Stomach (tissue), 9 donors: ENCODE measurements around the gene PAXIP1. TPM values are rescaled to one million over a fixed set of nuclear protein-coding genes. Genes with fewer than 3 reads are reported as not detected.

Experiments
- DNase-seq, 2 donors: peaks; one replicate each; pipeline versions ENCODE4 v3.0.0 to v3.0.0-alpha.2; 2013 to 2019
- H3K27ac ChIP-seq, 5 donors: fragments of 200-600 bp in 4 of 5; sonication (generic) in 4 of 5; one replicate each; pipeline ENCODE4 v1.5.1; 2013 to 2019; ENCODE audit warnings: mild to moderate bottlenecking in 1 of 5, moderate library complexity in 1 of 5
- H3K27me3 ChIP-seq, 3 donors: fragments of 200-600 bp; sonication (generic); one replicate each; pipeline ENCODE4 v1.5.1; 2017 to 2019; ENCODE audit warnings: mixed run types in 1 of 3
- H3K36me3 ChIP-seq, 4 donors: fragments of 200-600 bp; sonication (generic); 1 replicate in 3 of 4; 2 replicates in 1 of 4; pipeline ENCODE4 v1.5.1; 2016 to 2019
- H3K4me1 ChIP-seq, 4 donors: fragments of 200-600 bp; sonication (generic); one replicate each; pipeline ENCODE4 v1.5.1; 2016 to 2019
- H3K4me3 ChIP-seq, 4 donors: fragments of 200-600 bp; sonication (generic) in 3 of 4; one replicate each; pipeline ENCODE4 v1.5.1; 2016 to 2019; ENCODE audit warnings: mild to moderate bottlenecking in 1 of 4
- H3K9me3 ChIP-seq, 4 donors: fragments of 200-600 bp; sonication (generic); one replicate each; pipeline ENCODE4 v1.5.1; 2016 to 2019
- EP300 ChIP-seq: sonication (generic); formaldehyde crosslinking; IDR thresholded peaks from one replicate; pipeline ENCODE4 v1.6.1; 2017; ENCODE audit warnings: antibody characterized with exemption
- POLR2A ChIP-seq, 4 donors: fragments of 450-650 bp; IDR thresholded peaks; one replicate each; pipeline ENCODE4 v1.6.1; 2016; ENCODE audit warnings: antibody characterized with exemption in 4 of 4, control low read depth in 2 of 4, mild to moderate bottlenecking in 1 of 4, moderate library complexity in 1 of 4
- POLR2AphosphoS5 ChIP-seq, 3 donors: sonication (generic); formaldehyde crosslinking; IDR thresholded peaks; one replicate each; pipeline ENCODE4 v1.6.1; 2016; ENCODE audit warnings: antibody characterized with exemption in 3 of 3
- WGBS, 5 donors: extraction: QIAGEN DNeasy Blood & Tissue Kit in 3 of 5; methylation state at CpG; one replicate each; pipeline versions ENCODE4 v1.1.5 to v1.1.7; 2013 to 2018; 5-methylcytosine and 5-hydroxymethylcytosine counted together
- intact Hi-C: fragments of 100-400 bp; cut with DNase I; formaldehyde crosslinking; loops from one replicate; pipeline ENCODE4 v1.15.1; 2023; ENCODE audit warnings: low total_unique reads
- polyA plus RNA-seq, 3 donors: library from polyadenylated mRNA; stranded (reverse); fragments of 200-250 nt; gene quantifications; one replicate each; pipeline ENCODE4 v1.2.3, GENCODE V29; 2013
- total RNA-seq, 5 donors: library from RNA; depleted of rRNA; stranded (reverse); fragments of >200 nt; gene quantifications; one replicate each; pipeline versions ENCODE4 v1.1.0 to v1.2.3, GENCODE V29; 2014 to 2016
- TF ChIP-seq, protein P1 (sequence below), 7 experiments: fragments of 450-650 bp in 4 of 7; fragments of 200-600 bp in 3 of 7; sonication (generic) in 3 of 7; IDR thresholded peaks; one replicate each; pipeline ENCODE4 v1.5.1; 2016 to 2019; ENCODE audit warnings: antibody characterized with exemption in 7 of 7, control low read depth in 2 of 7, mild to moderate bottlenecking in 1 of 7
- donor health status: healthy with polysubstance abuse.
- donor health status: Bipolar disorder and iron deficiency.
- donor health status: healthy.

The PAXIP1 gene
- total and polyA plus RNA-seq, 8 donors, result 0.87 to 24.1 (median 4.6) TPM

- peaks cover 9 to 73% (median 57%) of the 10 kb centered on the region in 4 donors for H3K36me3 ChIP-seq
- no peak overlapping the region for H3K4me3 ChIP-seq
- DNase-seq, result no peak
- H3K27ac ChIP-seq, result no peak overlapping the region
- intact Hi-C loops, result no loop called here
- no peaks in the 10 kb centered on the region for H3K9me3 ChIP-seq
- no peaks in the 10 kb centered on the region for H3K27me3 ChIP-seq
- H3K4me1 ChIP-seq, result no peaks in the 10 kb centered on the region
- TF ChIP-seq POLR2A (IDR thresholded peaks at IDR 0.05) (no peak), EP300 (no peak), POLR2AphosphoS5 (IDR thresholded peaks at IDR 0.05) (no peak)
- TF ChIP-seq, protein P1, sequence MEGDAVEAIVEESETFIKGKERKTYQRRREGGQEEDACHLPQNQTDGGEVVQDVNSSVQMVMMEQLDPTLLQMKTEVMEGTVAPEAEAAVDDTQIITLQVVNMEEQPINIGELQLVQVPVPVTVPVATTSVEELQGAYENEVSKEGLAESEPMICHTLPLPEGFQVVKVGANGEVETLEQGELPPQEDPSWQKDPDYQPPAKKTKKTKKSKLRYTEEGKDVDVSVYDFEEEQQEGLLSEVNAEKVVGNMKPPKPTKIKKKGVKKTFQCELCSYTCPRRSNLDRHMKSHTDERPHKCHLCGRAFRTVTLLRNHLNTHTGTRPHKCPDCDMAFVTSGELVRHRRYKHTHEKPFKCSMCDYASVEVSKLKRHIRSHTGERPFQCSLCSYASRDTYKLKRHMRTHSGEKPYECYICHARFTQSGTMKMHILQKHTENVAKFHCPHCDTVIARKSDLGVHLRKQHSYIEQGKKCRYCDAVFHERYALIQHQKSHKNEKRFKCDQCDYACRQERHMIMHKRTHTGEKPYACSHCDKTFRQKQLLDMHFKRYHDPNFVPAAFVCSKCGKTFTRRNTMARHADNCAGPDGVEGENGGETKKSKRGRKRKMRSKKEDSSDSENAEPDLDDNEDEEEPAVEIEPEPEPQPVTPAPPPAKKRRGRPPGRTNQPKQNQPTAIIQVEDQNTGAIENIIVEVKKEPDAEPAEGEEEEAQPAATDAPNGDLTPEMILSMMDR (IDR thresholded peaks at IDR 0.05), result no peak
- WGBS, 5 donors, result 88 to 92% (median 90%) methylated on average over 3 of the region's 3 CpGs
These were observed 24.9 kb downstream of the PAXIP1 start for GRCh38 chr7:154978017-154978416.

- peaks cover 9 to 69% (median 58%) of the 10 kb centered on the region in 4 donors for H3K36me3 ChIP-seq
- H3K9me3 ChIP-seq, result no peaks in the 10 kb centered on the region
- intact Hi-C loops, result no loop called here
- H3K27me3 ChIP-seq, result no peaks in the 10 kb centered on the region
- TF ChIP-seq, protein P1 (IDR thresholded peaks at IDR 0.05), result no peak
- TF ChIP-seq POLR2AphosphoS5 (IDR thresholded peaks at IDR 0.05) (no peak), EP300 (no peak), POLR2A (IDR thresholded peaks at IDR 0.05) (no peak)
- DNase-seq, result no peak
- no peak overlapping the region for H3K27ac ChIP-seq
- H3K4me3 ChIP-seq, result no peak overlapping the region
- 84 to 97% (median 96%) methylated on average over 6 of the region's 6 CpGs for WGBS, 5 donors
- no peaks in the 10 kb centered on the region for H3K4me1 ChIP-seq
These were observed 25.7 kb downstream of the PAXIP1 start for GRCh38 chr7:154977250-154977649.

DNA sequence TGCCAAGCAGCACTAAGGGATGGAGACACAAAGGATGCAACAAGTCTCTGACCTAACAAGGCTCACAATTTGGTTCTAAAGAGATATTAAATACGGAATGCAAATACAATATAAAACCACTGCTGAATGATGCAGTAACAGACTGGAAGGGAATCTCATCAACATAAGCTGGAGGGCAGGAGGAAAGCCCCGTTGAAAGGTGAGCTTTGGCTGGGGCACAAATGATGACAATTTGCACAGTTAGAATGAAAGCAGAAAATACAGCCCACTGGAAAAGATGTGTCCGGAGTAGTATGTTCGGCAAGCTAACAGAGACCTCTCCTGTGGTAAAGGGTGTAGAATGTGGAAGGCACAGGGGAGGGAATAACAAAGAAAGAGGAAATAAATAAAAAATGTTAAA, 26.1 kb downstream of the PAXIP1 start:
- H3K4me1 ChIP-seq, result no peaks in the 10 kb centered on the region
- H3K27ac ChIP-seq, result no peak overlapping the region
- TF ChIP-seq, protein P1 (IDR thresholded peaks at IDR 0.05), result no peak
- TF ChIP-seq EP300, result no peak
- TF ChIP-seq POLR2A (IDR thresholded peaks at IDR 0.05), result no peak
- no peak for TF ChIP-seq POLR2AphosphoS5 (IDR thresholded peaks at IDR 0.05)
- no peak overlapping the region for H3K4me3 ChIP-seq
- no peaks in the 10 kb centered on the region for H3K9me3 ChIP-seq
- DNase-seq, result no peak
- H3K27me3 ChIP-seq, result no peaks in the 10 kb centered on the region
- peaks cover 9 to 66% (median 56%) of the 10 kb centered on the region in 4 donors for H3K36me3 ChIP-seq
- intact Hi-C loops, result no loop called here
- WGBS, 5 donors, result 93 to 97% (median 95%) methylated on average over 4 of the region's 4 CpGs

DNA sequence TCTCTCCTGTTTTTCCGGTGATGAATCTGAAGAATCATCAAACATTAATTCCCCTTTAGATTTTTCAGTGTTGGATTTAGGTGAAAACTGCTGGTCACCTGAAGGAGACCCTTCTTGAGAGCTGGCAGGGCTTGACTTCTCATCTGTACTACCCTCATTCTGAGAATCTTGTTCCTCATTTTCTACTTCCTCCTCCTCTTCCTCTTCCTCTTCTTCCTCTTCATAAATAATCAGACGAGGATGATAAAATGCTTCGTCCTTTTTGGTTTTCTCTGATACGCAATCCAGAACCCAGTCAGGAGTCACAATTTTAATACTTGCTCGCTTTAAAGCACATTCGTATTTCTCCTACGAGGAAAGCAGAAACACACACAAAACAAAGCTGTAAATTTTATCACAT, 26.9 kb downstream of the PAXIP1 start:
- Histone ChIP-seq H3K4me3 (no peak overlapping the region), H3K27ac (no peak overlapping the region), H3K27me3 (no peaks in the 10 kb centered on the region), H3K4me1 (no peaks in the 10 kb centered on the region), H3K36me3 (peaks cover 9 to 68% (median 59%) of the 10 kb centered on the region in 4 donors), H3K9me3 (no peaks in the 10 kb centered on the region)
- no peak for DNase-seq
- WGBS, 5 donors, result 85 to 94% (median 91%) methylated on average over 7 of the region's 7 CpGs
- TF ChIP-seq, protein P1 (IDR thresholded peaks at IDR 0.05), result no peak
- TF ChIP-seq POLR2AphosphoS5 (IDR thresholded peaks at IDR 0.05), result no peak
- no peak for TF ChIP-seq EP300
- TF ChIP-seq POLR2A (IDR thresholded peaks at IDR 0.05), result no peak
- intact Hi-C loops, result no loop called here
